ENCODE results near the gene SLC39A1. TPM values are rescaled to one million over a fixed set of nuclear protein-coding genes. Genes with fewer than 3 reads are reported as not detected.

The SLC39A1 gene
- total RNA-seq, 3 donors from 2014 or later: 72.6 to 79.3 (median 73.9) TPM

DNA sequence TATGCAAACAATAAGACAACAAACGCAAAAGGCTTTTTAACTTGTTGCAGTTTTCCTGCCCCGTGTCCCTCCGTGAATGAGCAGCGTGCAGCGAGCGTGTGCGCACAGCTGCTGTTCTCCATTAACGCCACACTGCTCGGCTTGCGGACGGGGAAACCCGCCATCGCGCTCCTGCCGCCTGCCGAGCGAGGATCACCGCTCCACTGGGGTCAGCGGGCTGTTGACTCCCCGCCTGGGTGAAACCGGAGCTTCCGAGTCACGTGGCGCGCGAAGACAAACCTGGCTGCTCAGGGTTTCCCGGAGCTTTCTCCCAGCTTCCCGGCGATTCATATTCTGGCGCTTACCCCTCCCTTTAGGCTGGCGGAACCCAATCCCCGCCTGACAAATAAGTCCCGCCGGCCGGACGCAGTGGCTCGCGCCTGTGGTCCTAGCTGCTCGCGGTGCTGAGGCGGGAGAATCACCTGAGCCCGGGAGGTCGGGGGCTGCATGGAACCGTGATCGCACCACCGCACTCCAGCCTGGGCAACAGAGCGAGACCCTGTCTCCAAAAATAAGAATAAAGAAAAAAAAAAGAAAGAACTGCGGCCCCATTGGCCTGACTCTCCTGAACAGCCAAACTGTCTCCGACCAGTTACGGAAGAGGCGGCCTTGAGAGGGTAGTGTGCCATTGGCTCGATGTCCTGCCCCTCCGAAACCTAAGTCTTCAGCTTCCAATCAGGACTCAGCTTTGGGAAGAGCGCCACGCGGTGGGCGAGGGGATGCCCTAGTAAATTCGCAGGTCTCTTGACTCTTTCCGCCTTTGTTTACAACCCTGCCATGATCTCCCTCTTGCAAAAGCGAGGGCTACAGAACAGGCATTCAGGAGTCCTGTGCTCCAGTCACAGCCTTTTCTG lies 4.0 kb upstream of the SLC39A1 start, which contains the start of gene CREB3L4:
Gene CREB3L4 (plus strand): TSS at position 796 of the 893 bp plus-strand sequence. CDS start 624 bp downstream, outside the sequence.
- peak; percentile 75 for DNase-seq
- peak; percentile 88 to 90 for ATAC-seq
- H3K4me3 Mint-ChIP-seq: peak within 1 kb of the TSS; percentile 85
- no peaks in the 10 kb centered on the region for H3K9me3 Mint-ChIP-seq
- H3K4me1 Mint-ChIP-seq (ENCODE audit: low read depth): peaks cover 47% of the 10 kb centered on the region
- H3K36me3 Mint-ChIP-seq (ENCODE audit: insufficient read depth): no peaks in the 10 kb centered on the region
- H3K27me3 Mint-ChIP-seq (ENCODE audit: low read depth): no peaks in the 10 kb centered on the region

DNA sequence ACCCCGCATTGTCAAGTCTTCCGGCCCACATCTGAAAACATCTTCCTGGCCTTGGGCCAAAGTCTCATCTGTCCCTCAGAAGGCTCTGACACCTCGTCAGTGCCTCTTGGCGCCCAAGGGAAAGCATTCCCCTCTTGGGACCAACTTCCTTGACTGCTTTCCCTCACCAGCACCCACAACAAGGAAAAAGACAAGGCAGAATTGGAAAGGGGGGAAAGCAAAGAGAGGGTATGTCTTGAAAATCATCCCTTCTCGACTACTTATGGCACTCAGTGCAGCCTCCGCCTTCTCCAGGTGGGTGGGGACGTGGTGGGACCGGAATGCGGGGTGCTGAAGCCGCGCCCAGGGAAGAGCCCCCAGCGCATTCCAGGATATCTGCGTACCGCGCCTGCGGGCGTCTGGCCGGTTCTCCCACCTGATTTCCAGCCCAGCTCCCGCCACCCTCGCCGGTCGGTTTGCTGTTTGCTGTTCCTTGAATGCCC lies 554 bp upstream of the SLC39A1 start:
- no peak for DNase-seq
- ATAC-seq: no peak
- Mint-ChIP-seq H3K27me3 (ENCODE audit: low read depth) (no peaks in the 10 kb centered on the region), H3K36me3 (ENCODE audit: insufficient read depth) (peaks cover 3% of the 10 kb centered on the region), H3K9me3 (no peaks in the 10 kb centered on the region), H3K4me1 (ENCODE audit: low read depth) (peaks cover 59% of the 10 kb centered on the region), H3K4me3 (peak overlapping the region; percentile 94)

DNA sequence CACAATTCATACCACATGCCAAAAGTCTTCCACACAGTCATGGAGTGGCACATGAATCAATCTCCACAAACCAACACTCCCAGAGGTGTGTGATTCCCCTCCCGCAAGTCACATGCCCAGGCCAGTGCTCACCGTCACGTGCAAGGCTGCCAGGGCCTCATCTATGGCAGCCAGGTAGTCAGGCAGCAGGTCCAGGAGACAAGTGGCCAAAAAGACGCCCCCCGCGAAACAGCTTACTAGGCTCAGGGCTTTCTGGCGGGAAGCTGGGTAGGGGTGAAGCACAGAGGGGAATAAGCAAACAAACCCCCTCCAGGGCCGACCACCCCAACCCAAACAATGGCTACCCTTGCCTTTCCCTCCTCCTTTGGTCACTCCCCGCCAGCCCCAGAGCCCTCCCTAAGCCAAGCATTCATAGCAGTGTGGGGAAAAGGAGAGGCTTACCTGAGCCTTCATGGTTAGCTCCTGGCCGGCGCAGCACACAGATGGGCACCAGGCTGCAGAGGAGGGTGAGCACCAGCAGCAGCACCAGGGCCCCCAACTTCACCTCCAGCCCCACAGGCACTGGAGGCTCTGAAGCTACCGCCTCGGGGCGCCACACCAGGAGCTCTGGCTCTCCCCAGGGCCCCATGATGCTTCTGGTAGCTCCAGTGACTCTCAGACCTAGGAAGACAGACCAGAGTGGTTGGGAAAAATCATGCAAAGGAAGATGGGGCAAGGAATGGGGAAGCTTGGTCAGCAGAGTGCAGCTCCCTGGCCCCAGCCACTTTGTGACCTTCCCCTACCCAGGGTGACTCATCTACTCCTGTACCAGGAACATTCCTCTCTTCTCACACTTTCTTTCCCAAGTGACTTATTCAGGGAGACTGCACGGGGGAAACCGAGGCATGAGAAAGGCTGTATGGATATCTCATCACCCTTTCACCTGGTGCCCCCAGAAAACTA lies 978 bp downstream of the SLC39A1 start:
- Mint-ChIP-seq H3K9me3 (no peaks in the 10 kb centered on the region), H3K27me3 (ENCODE audit: low read depth) (no peaks in the 10 kb centered on the region), H3K4me3 (peak overlapping the region; percentile 94), H3K4me1 (ENCODE audit: low read depth) (peaks cover 55% of the 10 kb centered on the region), H3K36me3 (ENCODE audit: insufficient read depth) (peaks cover 3% of the 10 kb centered on the region)
- DNase-seq (no peak), ATAC-seq (no peak)

DNA sequence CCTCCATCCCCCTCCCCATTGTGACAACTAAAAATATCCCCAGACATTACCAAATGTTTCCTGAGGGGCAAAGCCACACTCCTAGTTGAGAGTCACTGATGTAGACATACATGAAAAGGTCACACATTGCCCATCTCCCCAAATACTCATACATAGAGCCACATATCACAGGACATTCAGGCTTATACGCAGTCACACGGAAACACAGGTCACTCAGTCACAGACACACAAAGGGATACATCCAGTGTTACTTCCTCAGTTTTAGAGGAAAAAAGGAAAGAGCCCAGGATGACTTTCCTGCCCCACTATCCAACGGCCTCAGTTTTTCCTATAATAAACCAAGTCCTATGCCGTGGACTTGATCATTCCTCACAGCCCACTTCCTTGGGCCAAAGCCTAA lies 1.9 kb downstream of the SLC39A1 start:
- H3K36me3 Mint-ChIP-seq (ENCODE audit: insufficient read depth): peaks cover 3% of the 10 kb centered on the region
- H3K4me1 Mint-ChIP-seq (ENCODE audit: low read depth): peaks cover 56% of the 10 kb centered on the region
- H3K27me3 Mint-ChIP-seq (ENCODE audit: low read depth): no peaks in the 10 kb centered on the region
- no peaks in the 10 kb centered on the region for H3K9me3 Mint-ChIP-seq
- DNase-seq: no peak
- peak overlapping the region; percentile 94 for H3K4me3 Mint-ChIP-seq
- ATAC-seq: no peak

DNA sequence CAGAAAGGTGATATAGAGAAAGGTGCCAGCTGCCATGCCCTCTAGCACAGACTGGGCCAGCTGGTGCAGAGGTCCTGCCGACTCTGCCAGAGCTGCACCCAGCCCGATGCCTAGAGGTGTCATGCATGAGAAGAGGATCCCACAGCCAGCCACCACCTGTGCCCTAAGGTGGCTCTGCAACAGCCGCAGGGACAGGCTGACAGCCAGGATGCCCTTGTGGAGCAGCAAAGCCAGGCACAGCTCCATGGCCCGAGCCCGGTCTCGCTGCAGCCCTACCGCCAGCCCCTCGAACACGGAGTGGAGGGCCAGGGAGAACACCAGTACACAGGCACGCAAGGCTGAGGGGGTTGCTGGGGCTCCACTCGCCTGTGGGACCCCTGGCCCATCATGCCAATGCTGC lies 3.1 kb downstream of the SLC39A1 start:
- ATAC-seq (no peak), DNase-seq (no peak)
- no peaks in the 10 kb centered on the region for H3K9me3 Mint-ChIP-seq
- H3K4me3 Mint-ChIP-seq: no peak overlapping the region
- no peaks in the 10 kb centered on the region for H3K27me3 Mint-ChIP-seq (ENCODE audit: low read depth)
- H3K36me3 Mint-ChIP-seq (ENCODE audit: insufficient read depth): peaks cover 3% of the 10 kb centered on the region
- H3K4me1 Mint-ChIP-seq (ENCODE audit: low read depth): peaks cover 56% of the 10 kb centered on the region

DNA sequence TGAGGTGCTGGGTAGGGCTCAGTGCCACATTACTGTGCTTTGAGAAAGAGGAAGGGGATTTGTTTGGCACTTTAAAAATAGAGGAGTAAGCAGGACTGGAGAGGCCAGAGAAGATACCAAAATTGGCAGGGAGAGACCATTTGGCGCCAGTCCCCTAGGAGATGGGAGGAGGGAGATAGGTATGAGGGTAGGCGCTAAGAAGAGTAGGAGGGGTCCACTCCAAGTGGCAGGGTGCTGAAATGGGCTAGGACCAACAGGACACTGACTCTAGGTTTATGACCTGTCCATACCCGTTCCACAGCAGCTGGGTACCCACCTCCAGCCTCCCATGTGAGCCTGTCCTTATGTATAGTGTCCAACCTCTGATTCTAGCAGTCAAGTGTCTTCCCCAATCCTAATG lies 3.9 kb downstream of the SLC39A1 start:
- ATAC-seq (no peak), DNase-seq (no peak)
- H3K9me3 Mint-ChIP-seq: no peaks in the 10 kb centered on the region
- H3K36me3 Mint-ChIP-seq (ENCODE audit: insufficient read depth): peaks cover 3% of the 10 kb centered on the region
- H3K27me3 Mint-ChIP-seq (ENCODE audit: low read depth): no peaks in the 10 kb centered on the region
- peaks cover 58% of the 10 kb centered on the region for H3K4me1 Mint-ChIP-seq (ENCODE audit: low read depth)
- H3K4me3 Mint-ChIP-seq: no peak overlapping the region

DNA sequence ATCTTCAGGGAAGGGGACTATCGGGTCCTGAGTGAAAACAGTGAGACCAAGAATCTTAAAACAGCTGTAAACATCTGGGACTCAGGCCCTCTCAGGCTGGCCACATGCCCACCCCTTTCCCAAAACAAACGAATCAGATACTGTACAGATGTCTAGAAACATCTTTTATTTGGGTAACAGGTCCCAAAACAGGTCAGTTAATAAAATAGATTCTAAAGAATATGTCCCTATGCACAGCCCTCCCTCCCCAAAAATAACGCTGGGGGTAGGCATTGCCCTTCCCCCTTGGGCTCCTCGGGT lies 4.4 kb downstream of the SLC39A1 start:
- H3K9me3 Mint-ChIP-seq: no peaks in the 10 kb centered on the region
- peaks cover 8% of the 10 kb centered on the region for H3K36me3 Mint-ChIP-seq (ENCODE audit: insufficient read depth)
- H3K4me1 Mint-ChIP-seq (ENCODE audit: low read depth): peaks cover 59% of the 10 kb centered on the region
- ATAC-seq (no peak), DNase-seq (no peak)
- H3K4me3 Mint-ChIP-seq: peak overlapping the region; percentile 98
- no peaks in the 10 kb centered on the region for H3K27me3 Mint-ChIP-seq (ENCODE audit: low read depth)

DNA sequence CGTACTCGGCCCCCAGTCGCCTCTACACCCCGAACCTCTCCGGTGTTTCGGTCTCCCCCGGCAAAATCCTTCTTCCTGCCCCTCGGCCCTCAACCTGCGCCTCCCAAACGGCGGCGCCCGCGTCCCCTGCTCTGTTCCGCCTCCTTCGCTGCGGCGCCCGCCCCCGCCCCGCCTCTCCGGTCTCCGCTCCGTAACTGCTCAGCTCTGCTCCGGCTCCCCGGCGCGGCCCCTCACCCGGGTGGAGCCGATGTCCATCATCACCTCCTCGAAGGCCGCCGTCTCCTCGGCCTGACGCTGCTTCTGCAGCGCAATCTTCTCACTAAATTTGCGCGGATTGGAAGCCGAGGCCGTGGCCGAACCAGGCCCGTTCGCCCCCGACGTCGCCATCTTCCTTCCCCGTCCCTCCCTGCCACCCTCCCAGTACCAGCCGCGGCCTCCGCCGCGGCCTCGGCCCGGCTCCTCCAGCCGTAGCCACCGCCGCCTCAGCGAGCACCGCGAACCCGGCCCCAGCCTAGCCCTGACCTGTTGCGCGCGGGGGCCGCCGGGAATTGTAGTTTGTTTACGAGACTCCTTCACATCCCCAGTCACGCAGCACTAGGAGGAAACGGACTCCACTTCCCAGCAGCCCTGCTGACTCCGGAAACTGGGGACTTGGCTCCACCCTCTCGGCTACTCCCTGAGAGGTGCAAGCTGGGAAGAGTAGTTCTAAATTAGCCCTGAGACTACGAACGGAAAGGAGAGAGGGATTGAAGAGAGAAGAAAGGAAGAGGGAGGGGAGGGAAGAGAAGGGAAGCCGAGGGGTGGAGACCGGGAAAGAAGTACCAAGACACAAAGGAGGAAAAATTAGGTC lies 5.0 kb downstream of the SLC39A1 start, which contains the start of gene CRTC2:
Gene CRTC2 (minus strand): TSS at position 502 of the 850 bp plus-strand sequence. CDS start 115 bp downstream, at position 387.
- Mint-ChIP-seq H3K4me1 (ENCODE audit: low read depth) (peaks cover 56% of the 10 kb centered on the region), H3K36me3 (ENCODE audit: insufficient read depth) (peaks cover 9% of the 10 kb centered on the region), H3K27me3 (ENCODE audit: low read depth) (no peaks in the 10 kb centered on the region), H3K9me3 (no peaks in the 10 kb centered on the region), H3K4me3 (peak within 1 kb of the TSS; percentile 98)
- DNase-seq (peak; percentile 94), ATAC-seq (peak; percentile 92 to 93)

DNA sequence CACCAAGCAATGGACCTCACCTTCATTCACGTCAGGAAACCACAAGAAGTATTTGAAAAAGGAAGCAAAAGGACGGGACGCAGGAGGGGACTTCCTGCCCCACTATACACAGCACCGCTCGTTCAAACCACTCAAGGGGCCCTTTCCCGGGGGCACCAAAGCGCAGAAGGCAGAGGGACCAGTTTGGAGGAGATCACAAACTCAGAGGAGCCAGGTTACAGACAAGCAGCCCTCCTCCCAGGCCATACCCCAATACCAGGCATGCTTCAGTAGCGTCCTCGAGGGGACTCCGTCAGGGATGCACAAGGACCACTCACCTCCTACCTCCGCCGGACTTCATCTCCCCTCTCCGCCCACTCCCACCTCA lies 5.6 kb downstream of the SLC39A1 start:
- Mint-ChIP-seq H3K36me3 (ENCODE audit: insufficient read depth) (peaks cover 9% of the 10 kb centered on the region), H3K4me3 (peak overlapping the region; percentile 98), H3K4me1 (ENCODE audit: low read depth) (peaks cover 56% of the 10 kb centered on the region), H3K9me3 (no peaks in the 10 kb centered on the region), H3K27me3 (ENCODE audit: low read depth) (no peaks in the 10 kb centered on the region)
- ATAC-seq: peak; percentile 19 to 20
- DNase-seq: no peak

DNA sequence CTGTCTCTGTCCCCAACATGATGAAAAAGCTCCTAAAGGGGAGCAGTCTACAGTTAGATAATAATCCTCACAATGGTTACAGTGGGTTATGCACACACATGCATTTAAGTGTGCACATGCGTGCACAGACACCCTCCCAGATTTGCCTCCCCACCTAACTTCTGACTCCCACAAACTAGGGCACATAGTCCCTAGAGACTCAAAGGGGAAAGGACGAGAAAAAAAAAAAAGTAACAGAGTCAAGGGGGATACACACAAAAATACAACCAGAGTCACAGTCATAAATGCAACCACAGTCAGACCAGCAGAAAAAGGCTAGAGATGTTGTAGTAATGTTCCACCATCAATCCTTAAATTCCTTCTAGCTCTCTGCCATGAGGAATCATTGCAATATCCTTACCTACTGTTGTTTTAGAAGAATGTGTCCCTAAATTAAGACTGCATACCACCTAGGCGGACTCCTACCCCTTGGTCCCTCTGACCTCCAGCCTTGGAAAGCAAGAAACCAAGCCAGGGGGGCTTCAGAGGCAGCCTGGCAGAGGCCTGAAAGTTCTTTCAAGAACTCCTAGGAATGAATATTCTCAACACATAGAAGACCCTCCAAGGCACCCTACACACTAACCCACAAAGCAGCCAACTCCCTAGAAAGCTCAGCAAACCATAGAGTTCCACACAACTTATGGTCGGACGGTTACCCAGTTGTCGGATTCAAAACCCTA lies 6.2 kb downstream of the SLC39A1 start:
- Mint-ChIP-seq H3K9me3 (no peaks in the 10 kb centered on the region), H3K27me3 (ENCODE audit: low read depth) (no peaks in the 10 kb centered on the region), H3K36me3 (ENCODE audit: insufficient read depth) (peaks cover 10% of the 10 kb centered on the region), H3K4me3 (peak overlapping the region; percentile 98), H3K4me1 (ENCODE audit: low read depth) (peaks cover 50% of the 10 kb centered on the region)
- ATAC-seq (no peak), DNase-seq (no peak)

DNA sequence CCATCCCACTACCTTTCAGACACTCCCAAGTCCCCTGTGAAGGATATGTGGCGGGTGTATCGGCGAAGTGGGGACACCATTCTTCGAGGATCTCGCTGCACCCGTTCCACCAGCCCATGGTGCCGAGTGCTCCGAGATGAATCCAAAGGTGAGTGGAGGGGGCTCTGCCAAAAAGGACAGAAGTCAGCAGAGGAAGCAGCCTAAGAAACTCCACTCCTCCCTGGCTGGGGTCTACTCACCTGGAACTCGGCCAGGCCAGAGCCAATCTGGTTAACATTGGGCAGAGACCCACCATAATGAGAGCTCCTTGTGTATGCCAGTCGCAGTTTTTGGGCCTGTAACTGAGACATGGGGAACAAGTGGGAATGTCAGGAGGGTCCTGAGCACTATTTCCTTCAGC lies 8.5 kb downstream of the SLC39A1 start:
- H3K27me3 Mint-ChIP-seq (ENCODE audit: low read depth): no peaks in the 10 kb centered on the region
- no peak for DNase-seq
- no peak for ATAC-seq
- peaks cover 43% of the 10 kb centered on the region for H3K4me1 Mint-ChIP-seq (ENCODE audit: low read depth)
- H3K36me3 Mint-ChIP-seq (ENCODE audit: insufficient read depth): peaks cover 24% of the 10 kb centered on the region
- no peaks in the 10 kb centered on the region for H3K9me3 Mint-ChIP-seq
- no peak overlapping the region for H3K4me3 Mint-ChIP-seq

DNA sequence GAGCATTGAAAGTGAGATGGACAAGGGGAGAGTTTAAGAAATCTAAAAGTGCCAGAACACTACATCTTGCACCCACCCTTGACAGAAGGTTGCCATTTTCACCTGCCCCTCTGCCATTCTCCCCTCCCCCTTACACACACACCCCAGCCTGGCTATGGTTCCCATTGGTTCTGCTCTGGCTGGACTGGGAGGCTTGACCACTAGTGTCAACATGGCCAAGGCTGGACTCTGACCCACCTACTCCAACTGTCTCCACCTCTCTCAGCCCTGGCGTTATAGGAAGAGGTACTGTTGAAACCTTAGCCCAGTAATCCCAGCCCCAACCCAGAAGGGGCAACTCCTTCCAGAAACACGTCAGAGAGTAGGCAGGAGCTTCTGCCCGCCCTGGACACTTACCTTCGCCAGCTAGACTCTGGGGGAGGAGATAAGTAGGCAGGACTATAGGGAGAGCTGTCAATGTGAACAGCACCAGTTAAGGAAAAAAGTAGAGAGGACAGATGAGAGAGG lies 9.4 kb downstream of the SLC39A1 start:
- Mint-ChIP-seq H3K4me1 (ENCODE audit: low read depth) (peaks cover 39% of the 10 kb centered on the region), H3K9me3 (no peaks in the 10 kb centered on the region), H3K36me3 (ENCODE audit: insufficient read depth) (peaks cover 24% of the 10 kb centered on the region), H3K27me3 (ENCODE audit: low read depth) (no peaks in the 10 kb centered on the region), H3K4me3 (no peak overlapping the region)
- no peak for ATAC-seq
- DNase-seq: no peak

DNA sequence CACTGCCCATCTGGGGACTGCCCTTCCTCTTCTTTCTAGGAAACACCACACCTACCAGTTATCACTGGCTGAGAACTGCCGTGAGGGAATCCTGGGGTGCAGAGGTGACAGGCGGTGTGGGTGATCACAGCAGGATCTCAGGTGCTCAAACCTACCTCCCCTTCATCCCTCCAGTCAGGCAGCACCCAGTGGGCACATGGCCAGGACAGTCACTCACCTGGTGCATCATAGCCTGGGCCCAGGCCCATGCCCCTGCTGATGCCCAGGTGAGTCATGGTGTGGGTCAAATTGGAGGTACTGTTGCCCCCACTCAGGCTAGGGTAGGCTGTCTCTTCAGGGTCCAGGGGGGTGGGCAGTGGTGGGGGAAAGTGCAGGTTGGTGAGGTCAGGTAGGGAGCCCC lies 11.5 kb downstream of the SLC39A1 start:
- no peak for ATAC-seq
- Mint-ChIP-seq H3K27me3 (ENCODE audit: low read depth) (no peaks in the 10 kb centered on the region), H3K4me3 (no peak overlapping the region), H3K9me3 (no peaks in the 10 kb centered on the region), H3K36me3 (ENCODE audit: insufficient read depth) (peaks cover 27% of the 10 kb centered on the region), H3K4me1 (ENCODE audit: low read depth) (peaks cover 33% of the 10 kb centered on the region)
- no peak for DNase-seq

Measured in activated T-cell treated with anti-CD3 and anti-CD28 coated beads, Interleukin-2, amount 50 U/mL, for 4 hours (primary cell).